DOHH2 (cell line): ENCODE results near the gene PTPN3.

Experiments
- EZH2phosphoT487 ChIP-seq: fragments of 200-600 bp; sonication (generic); IDR thresholded peaks from 2 replicates; pipeline ENCODE4 v1.6.1; 2017; ENCODE audit warnings: borderline replicate concordance, mild to moderate bottlenecking, antibody characterized with exemption, low read length, moderate library complexity, mixed read lengths
- TF ChIP-seq, protein P1 (sequence below): fragments of 200-600 bp; sonication (generic); IDR thresholded peaks from one replicate; pipeline ENCODE4 v1.5.1; 2014; ENCODE audit warnings: antibody characterized with exemption, mild to moderate bottlenecking, low read depth, low read length; ENCODE audit not compliant: poor library complexity, severe bottlenecking

DNA sequence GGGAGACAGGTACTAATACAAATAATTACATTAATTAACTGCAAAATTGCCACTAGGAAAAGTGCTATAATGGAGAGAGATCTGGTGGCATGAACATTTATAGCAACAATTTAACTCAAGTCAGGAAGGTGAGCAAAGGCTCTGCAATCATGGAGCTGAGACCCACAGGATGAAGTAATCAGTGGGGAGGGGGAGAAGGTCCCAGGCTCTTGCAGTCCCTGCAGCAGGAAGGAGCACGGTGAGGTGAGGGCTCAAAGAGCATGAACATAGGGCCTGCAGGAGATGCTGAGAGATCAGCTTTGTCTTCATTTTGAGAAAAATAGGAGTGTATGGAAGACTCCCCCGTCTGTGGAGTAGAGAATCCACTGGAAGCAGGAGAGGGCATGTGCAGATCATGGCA, 6.5 kb downstream of the PTPN3 start:
- TF ChIP-seq, protein P1, sequence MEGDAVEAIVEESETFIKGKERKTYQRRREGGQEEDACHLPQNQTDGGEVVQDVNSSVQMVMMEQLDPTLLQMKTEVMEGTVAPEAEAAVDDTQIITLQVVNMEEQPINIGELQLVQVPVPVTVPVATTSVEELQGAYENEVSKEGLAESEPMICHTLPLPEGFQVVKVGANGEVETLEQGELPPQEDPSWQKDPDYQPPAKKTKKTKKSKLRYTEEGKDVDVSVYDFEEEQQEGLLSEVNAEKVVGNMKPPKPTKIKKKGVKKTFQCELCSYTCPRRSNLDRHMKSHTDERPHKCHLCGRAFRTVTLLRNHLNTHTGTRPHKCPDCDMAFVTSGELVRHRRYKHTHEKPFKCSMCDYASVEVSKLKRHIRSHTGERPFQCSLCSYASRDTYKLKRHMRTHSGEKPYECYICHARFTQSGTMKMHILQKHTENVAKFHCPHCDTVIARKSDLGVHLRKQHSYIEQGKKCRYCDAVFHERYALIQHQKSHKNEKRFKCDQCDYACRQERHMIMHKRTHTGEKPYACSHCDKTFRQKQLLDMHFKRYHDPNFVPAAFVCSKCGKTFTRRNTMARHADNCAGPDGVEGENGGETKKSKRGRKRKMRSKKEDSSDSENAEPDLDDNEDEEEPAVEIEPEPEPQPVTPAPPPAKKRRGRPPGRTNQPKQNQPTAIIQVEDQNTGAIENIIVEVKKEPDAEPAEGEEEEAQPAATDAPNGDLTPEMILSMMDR: no peak
- no peak for TF ChIP-seq EZH2phosphoT487
